ENCODE results near the gene ASPHD1.
"Not testable (repeated sequence)": the region's sequence is repeated elsewhere in the genome, so short reads cannot be mapped to it uniquely, and the experiment has no call there.

The ASPHD1 gene

DNA sequence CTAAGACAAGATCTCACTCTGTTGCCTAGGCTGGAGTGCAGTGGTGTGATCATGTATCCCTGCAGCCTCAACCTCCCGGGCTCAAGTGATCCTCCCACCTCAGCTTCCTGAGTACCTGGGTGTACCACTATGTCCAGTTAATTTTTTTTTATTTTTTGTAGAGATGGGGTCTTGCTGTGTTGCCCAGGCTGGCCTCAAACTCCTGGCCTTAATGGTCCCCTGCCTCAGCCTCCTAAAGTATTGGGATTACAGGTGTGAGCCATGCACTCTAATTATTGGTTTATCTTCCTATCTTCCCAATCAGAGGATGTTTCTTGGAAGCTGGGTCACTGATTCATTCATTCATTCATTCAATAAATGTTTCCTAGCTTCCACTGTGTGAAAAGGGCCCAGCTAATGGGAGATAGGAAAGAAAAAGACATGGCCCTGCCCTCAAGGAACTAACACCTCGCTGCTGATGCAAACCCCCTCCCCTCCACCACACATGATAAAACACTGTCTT is 8.5 kb downstream of the ASPHD1 start:
- no peak for TF ChIP-seq CTCF (IDR thresholded peaks at IDR 0.05)
- H2AFZ ChIP-seq: no peak overlapping the region
- H3K27ac ChIP-seq: no peak overlapping the region
- H3K4me3 ChIP-seq (ENCODE audit: low read depth, low read length): no peak overlapping the region
- H3K79me2 ChIP-seq: no peaks in the 10 kb centered on the region
- H3K36me3 ChIP-seq (ENCODE audit: control insufficient read depth, insufficient read depth, low read length): no peaks in the 10 kb centered on the region
- no peak overlapping the region for H3K4me2 ChIP-seq (ENCODE audit: low read length)
- no peaks in the 10 kb centered on the region for H3K27me3 ChIP-seq (ENCODE audit: control insufficient read depth, insufficient read depth, low read length)
- H3K9ac ChIP-seq: no peak overlapping the region
- peaks cover 4% of the 10 kb centered on the region for H3K4me1 ChIP-seq
- no peaks in the 10 kb centered on the region for H3K9me3 ChIP-seq (ENCODE audit: control insufficient read depth, low read length)

DNA sequence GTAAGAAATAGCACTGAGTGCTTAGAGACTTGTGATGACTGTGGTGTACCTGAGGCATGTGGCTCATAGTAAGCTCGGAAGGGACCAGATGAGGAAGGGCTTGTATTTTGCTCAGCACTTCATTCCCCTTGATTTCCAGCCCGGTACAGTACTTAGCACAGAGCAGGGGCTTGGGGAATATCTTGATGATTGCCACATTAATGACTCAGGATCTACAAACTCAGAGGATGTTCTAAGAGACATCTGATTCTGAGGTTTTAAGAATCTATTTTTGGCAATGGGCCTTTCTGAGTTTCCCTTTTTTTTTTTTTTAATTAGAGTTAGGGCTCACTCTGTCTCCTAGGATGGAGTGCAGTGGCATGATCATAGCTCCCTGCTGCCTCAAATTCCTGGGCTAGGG is 9.1 kb downstream of the ASPHD1 start:
- Histone ChIP-seq H2AFZ (no peak overlapping the region), H3K79me2 (no peaks in the 10 kb centered on the region), H3K4me2 (ENCODE audit: low read length) (no peak overlapping the region), H3K9me3 (ENCODE audit: control insufficient read depth, low read length) (no peaks in the 10 kb centered on the region), H3K4me1 (peaks cover 4% of the 10 kb centered on the region), H3K27me3 (ENCODE audit: control insufficient read depth, insufficient read depth, low read length) (no peaks in the 10 kb centered on the region), H3K4me3 (ENCODE audit: low read depth, low read length) (no peak overlapping the region), H3K9ac (no peak overlapping the region), H3K36me3 (ENCODE audit: control insufficient read depth, insufficient read depth, low read length) (no peaks in the 10 kb centered on the region), H3K27ac (no peak overlapping the region)
- TF ChIP-seq CTCF (IDR thresholded peaks at IDR 0.05): no peak

- not testable (repeated sequence) for H3K9ac ChIP-seq; H3K36me3 ChIP-seq (ENCODE audit: control insufficient read depth, insufficient read depth, low read length); H3K4me3 ChIP-seq (ENCODE audit: low read depth, low read length); H2AFZ ChIP-seq; H3K9me3 ChIP-seq (ENCODE audit: control insufficient read depth, low read length); H3K27ac ChIP-seq; H3K4me1 ChIP-seq; H3K4me2 ChIP-seq (ENCODE audit: low read length); H3K79me2 ChIP-seq; H3K27me3 ChIP-seq (ENCODE audit: control insufficient read depth, insufficient read depth, low read length)
Observed at GRCh38 chr16:29909851-29910250, 9.6 kb downstream of the ASPHD1 start.

GRCh38 chr16:29910819-29911675 is 10.8 kb downstream of the ASPHD1 start:
- Histone ChIP-seq H3K27me3 (ENCODE audit: control insufficient read depth, insufficient read depth, low read length) (no peaks in the 10 kb centered on the region), H3K4me2 (ENCODE audit: low read length) (no peak overlapping the region), H3K27ac (no peak overlapping the region), H3K9ac (no peak overlapping the region), H3K4me3 (ENCODE audit: low read depth, low read length) (no peak overlapping the region), H3K4me1 (peaks cover 4% of the 10 kb centered on the region), H3K9me3 (ENCODE audit: control insufficient read depth, low read length) (no peaks in the 10 kb centered on the region), H2AFZ (no peak overlapping the region), H3K36me3 (ENCODE audit: control insufficient read depth, insufficient read depth, low read length) (no peaks in the 10 kb centered on the region), H3K79me2 (no peaks in the 10 kb centered on the region)
- no peak for TF ChIP-seq CTCF (IDR thresholded peaks at IDR 0.05)

- no peak overlapping the region for H3K9ac ChIP-seq
- H3K4me2 ChIP-seq (ENCODE audit: low read length): no peak overlapping the region
- H3K27me3 ChIP-seq (ENCODE audit: control insufficient read depth, insufficient read depth, low read length): no peaks in the 10 kb centered on the region
- no peaks in the 10 kb centered on the region for H3K9me3 ChIP-seq (ENCODE audit: control insufficient read depth, low read length)
- H2AFZ ChIP-seq: no peak overlapping the region
- no peak overlapping the region for H3K27ac ChIP-seq
- no peaks in the 10 kb centered on the region for H3K79me2 ChIP-seq
- peaks cover 4% of the 10 kb centered on the region for H3K4me1 ChIP-seq
- no peaks in the 10 kb centered on the region for H3K36me3 ChIP-seq (ENCODE audit: control insufficient read depth, insufficient read depth, low read length)
- no peak for TF ChIP-seq CTCF (IDR thresholded peaks at IDR 0.05)
- H3K4me3 ChIP-seq (ENCODE audit: low read depth, low read length): no peak overlapping the region
Observed at GRCh38 chr16:29911676-29912010, 11.4 kb downstream of the ASPHD1 start.

All from parathyroid adenoma (tissue), 2 donors.